HL-60 (cell line): ENCODE data around the gene AKAP5.

Experiments used
- GABPA ChIP-seq: IDR thresholded peaks from 2 replicates; pipeline ENCODE4 v1.6.1; 2012; ENCODE audit warnings: low read depth
- POLR2AphosphoS5 ChIP-seq: IDR thresholded peaks from 2 replicates; pipeline ENCODE4 v1.6.1; 2012; ENCODE audit warnings: low read depth
- SPI1 ChIP-seq: IDR thresholded peaks from 2 replicates; pipeline ENCODE4 v1.6.1; 2012; ENCODE audit warnings: low read depth, mild to moderate bottlenecking, borderline replicate concordance
- TF ChIP-seq, protein P1 (sequence below): IDR thresholded peaks from one replicate; pipeline ENCODE4 v1.5.1; 2011; ENCODE audit warnings: low read length, control low read depth, inconsistent platforms; ENCODE audit not compliant: insufficient read depth
- TF ChIP-seq, protein P2 (sequence below): IDR thresholded peaks from 2 replicates; pipeline ENCODE4 v1.6.1; 2012; ENCODE audit warnings: low read depth; ENCODE audit not compliant: insufficient replicate concordance

DNA sequence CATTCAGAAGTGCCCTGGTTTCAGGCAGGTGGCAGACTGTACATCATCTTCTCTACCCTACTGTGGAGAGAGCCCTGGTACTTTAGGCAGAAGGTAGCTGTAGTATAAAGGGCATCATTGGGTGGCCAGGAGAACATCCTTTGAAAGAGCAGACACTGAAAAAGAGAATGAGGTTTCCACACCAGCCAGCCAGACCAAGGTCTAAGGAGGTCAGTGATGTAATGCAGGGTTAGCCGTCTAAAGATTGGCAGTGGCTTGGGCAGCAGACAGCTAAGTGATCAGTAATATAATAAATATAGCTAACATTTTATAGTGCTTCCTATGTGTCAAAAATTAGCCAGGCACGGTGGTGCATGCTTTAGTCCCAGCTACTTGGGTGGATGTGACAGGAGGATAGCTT is 26.3 kb downstream of the AKAP5 start:
- TF ChIP-seq, protein P1, sequence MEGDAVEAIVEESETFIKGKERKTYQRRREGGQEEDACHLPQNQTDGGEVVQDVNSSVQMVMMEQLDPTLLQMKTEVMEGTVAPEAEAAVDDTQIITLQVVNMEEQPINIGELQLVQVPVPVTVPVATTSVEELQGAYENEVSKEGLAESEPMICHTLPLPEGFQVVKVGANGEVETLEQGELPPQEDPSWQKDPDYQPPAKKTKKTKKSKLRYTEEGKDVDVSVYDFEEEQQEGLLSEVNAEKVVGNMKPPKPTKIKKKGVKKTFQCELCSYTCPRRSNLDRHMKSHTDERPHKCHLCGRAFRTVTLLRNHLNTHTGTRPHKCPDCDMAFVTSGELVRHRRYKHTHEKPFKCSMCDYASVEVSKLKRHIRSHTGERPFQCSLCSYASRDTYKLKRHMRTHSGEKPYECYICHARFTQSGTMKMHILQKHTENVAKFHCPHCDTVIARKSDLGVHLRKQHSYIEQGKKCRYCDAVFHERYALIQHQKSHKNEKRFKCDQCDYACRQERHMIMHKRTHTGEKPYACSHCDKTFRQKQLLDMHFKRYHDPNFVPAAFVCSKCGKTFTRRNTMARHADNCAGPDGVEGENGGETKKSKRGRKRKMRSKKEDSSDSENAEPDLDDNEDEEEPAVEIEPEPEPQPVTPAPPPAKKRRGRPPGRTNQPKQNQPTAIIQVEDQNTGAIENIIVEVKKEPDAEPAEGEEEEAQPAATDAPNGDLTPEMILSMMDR, result no peak
- no peak for TF ChIP-seq POLR2AphosphoS5
- TF ChIP-seq SPI1, result no peak
- TF ChIP-seq, protein P2, sequence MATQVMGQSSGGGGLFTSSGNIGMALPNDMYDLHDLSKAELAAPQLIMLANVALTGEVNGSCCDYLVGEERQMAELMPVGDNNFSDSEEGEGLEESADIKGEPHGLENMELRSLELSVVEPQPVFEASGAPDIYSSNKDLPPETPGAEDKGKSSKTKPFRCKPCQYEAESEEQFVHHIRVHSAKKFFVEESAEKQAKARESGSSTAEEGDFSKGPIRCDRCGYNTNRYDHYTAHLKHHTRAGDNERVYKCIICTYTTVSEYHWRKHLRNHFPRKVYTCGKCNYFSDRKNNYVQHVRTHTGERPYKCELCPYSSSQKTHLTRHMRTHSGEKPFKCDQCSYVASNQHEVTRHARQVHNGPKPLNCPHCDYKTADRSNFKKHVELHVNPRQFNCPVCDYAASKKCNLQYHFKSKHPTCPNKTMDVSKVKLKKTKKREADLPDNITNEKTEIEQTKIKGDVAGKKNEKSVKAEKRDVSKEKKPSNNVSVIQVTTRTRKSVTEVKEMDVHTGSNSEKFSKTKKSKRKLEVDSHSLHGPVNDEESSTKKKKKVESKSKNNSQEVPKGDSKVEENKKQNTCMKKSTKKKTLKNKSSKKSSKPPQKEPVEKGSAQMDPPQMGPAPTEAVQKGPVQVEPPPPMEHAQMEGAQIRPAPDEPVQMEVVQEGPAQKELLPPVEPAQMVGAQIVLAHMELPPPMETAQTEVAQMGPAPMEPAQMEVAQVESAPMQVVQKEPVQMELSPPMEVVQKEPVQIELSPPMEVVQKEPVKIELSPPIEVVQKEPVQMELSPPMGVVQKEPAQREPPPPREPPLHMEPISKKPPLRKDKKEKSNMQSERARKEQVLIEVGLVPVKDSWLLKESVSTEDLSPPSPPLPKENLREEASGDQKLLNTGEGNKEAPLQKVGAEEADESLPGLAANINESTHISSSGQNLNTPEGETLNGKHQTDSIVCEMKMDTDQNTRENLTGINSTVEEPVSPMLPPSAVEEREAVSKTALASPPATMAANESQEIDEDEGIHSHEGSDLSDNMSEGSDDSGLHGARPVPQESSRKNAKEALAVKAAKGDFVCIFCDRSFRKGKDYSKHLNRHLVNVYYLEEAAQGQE, result no peak
- TF ChIP-seq GABPA, result no peak
